ENCODE results near the gene NUDT4B. TPM values are rescaled to one million over a fixed set of nuclear protein-coding genes. Genes with fewer than 3 reads are reported as not detected.
"Not testable (repeated sequence)": the region's sequence is repeated elsewhere in the genome, so short reads cannot be mapped to it uniquely, and the experiment has no call there.

Gene NUDT4B
- polyA plus RNA-seq, 1 donor from 2014 or later, result 5.8 TPM

GRCh38 chr1:148780404-148780803 lies 31.8 kb downstream of the NUDT4B start:
- H3K9ac ChIP-seq (ENCODE audit: low read length); H3K27me3 ChIP-seq (ENCODE audit: insufficient read depth, low read depth, low read length); H2AFZ ChIP-seq (ENCODE audit: low read depth, low read length); H3K9me2 ChIP-seq (ENCODE audit: insufficient read depth, low read length); H3K36me3 ChIP-seq (ENCODE audit: insufficient read depth, low read length); H3K27ac ChIP-seq (ENCODE audit: low read length); H3F3A ChIP-seq (ENCODE audit: insufficient read depth, low read length, poor library complexity, severe bottlenecking); H4K20me1 ChIP-seq (ENCODE audit: insufficient read depth); H3K79me2 ChIP-seq (replicated peaks; ENCODE audit: insufficient read depth, low read length); H3K4me2 ChIP-seq (ENCODE audit: low read length); H3K4me3 ChIP-seq (ENCODE audit: low read length); H3K9me3 ChIP-seq (ENCODE audit: low read length): not testable (repeated sequence)

- not testable (repeated sequence) for H3K9ac ChIP-seq (ENCODE audit: low read length); H4K20me1 ChIP-seq (ENCODE audit: insufficient read depth); H3K27me3 ChIP-seq (ENCODE audit: insufficient read depth, low read depth, low read length); H3K4me3 ChIP-seq (ENCODE audit: low read length); H3K9me2 ChIP-seq (ENCODE audit: insufficient read depth, low read length); H2AFZ ChIP-seq (ENCODE audit: low read depth, low read length); H3K4me2 ChIP-seq (ENCODE audit: low read length); H3K79me2 ChIP-seq (replicated peaks; ENCODE audit: insufficient read depth, low read length); H3K27ac ChIP-seq (ENCODE audit: low read length); H3K9me3 ChIP-seq (ENCODE audit: low read length); H3K36me3 ChIP-seq (ENCODE audit: insufficient read depth, low read length); H3F3A ChIP-seq (ENCODE audit: insufficient read depth, low read length, poor library complexity, severe bottlenecking)
These were observed 43.0 kb downstream of the NUDT4B start for GRCh38 chr1:148791543-148792099.

- not testable (repeated sequence) for H3F3A ChIP-seq (ENCODE audit: insufficient read depth, low read length, poor library complexity, severe bottlenecking); H3K79me2 ChIP-seq (replicated peaks; ENCODE audit: insufficient read depth, low read length); H2AFZ ChIP-seq (ENCODE audit: low read depth, low read length); H3K27ac ChIP-seq (ENCODE audit: low read length); H3K4me2 ChIP-seq (ENCODE audit: low read length); H3K9ac ChIP-seq (ENCODE audit: low read length); H3K9me2 ChIP-seq (ENCODE audit: insufficient read depth, low read length); H3K27me3 ChIP-seq (ENCODE audit: insufficient read depth, low read depth, low read length); H3K36me3 ChIP-seq (ENCODE audit: insufficient read depth, low read length); H3K4me3 ChIP-seq (ENCODE audit: low read length); H4K20me1 ChIP-seq (ENCODE audit: insufficient read depth); H3K9me3 ChIP-seq (ENCODE audit: low read length)
These were observed 45.3 kb downstream of the NUDT4B start for GRCh38 chr1:148793762-148794332.

Small RNA genes lying within 50 kb of the gene (small RNA-seq; reads per million reads assigned to genes)
- gene RNU6-1171P, result 0 reads per million in 3 experiments

Other genes starting within 250 kb of the NUDT4B start
- gene NBPF14, start 152.8 kb upstream of the NUDT4B start, polyA plus RNA-seq, result 1.4 and 1.6 TPM in 2 replicates
- 151 TPM in 2 replicates for gene PDE4DIP, start 95.7 kb downstream of the NUDT4B start, polyA plus RNA-seq

Measured in neural cell (in vitro differentiated cells).